Measurements from ENCODE around the gene KRI1.
"Not testable (repeated sequence)": the region's sequence is repeated elsewhere in the genome, so short reads cannot be mapped to it uniquely, and the experiment has no call there.

Gene KRI1

GRCh38 chr19:10575011-10575716, 9.4 kb upstream of the KRI1 start:
- no peak for DNase-seq (ENCODE audit: low read depth)

DNA sequence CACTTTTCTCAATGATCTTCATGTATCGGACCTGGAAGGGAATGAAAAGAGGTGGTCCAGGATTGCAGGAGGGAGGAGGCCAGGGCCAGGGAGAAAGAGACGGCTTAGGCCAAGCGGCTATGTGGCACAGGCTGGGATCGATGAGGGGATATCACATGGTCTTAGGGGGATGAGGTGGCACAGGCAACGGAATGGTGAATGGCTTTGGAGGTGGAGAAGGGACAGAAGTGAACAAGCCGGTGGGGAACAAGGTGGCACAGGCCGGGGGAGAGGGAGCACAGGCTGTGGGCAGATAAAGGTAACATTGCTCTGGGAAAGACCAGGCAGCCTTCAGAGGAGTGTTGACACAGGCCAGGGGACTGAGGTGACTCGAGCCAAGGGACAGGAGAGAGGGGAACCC, 8.7 kb upstream of the KRI1 start:
- DNase-seq (ENCODE audit: low read depth), result no peak

DNA sequence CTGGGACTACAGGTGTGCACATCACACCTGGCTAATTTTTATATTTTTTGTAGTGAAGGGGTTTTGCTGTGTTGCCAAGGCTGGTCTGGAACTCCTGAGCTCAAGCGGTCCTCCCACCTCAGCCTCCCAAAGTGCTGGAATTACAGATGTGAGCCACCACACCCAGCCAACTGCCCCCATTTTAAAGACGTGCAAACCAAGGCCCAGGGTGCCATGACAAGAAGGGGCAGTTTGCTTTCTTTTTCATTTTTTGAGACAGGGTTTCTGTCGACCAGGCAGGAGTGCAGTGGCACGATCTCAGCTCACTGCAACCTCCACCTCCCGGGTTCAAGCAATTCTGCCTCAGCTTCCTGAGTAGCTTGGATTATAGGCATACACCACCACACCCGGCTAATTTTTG, 8.0 kb upstream of the KRI1 start:
- DNase-seq (ENCODE audit: low read depth), result not testable (repeated sequence)

- DNase-seq (ENCODE audit: low read depth), result peak; percentile 99
Observed at GRCh38 chr19:10568826-10569651, 3.2 kb upstream of the KRI1 start, which contains the start of gene CDKN2D. TSS of gene CDKN2D (minus strand) at chr19:10568979. CDS start at chr19:10568653, 326 bp downstream.

- no peak for DNase-seq (ENCODE audit: low read depth)
Observed at GRCh38 chr19:10568062-10568825, 2.4 kb upstream of the KRI1 start.

DNA sequence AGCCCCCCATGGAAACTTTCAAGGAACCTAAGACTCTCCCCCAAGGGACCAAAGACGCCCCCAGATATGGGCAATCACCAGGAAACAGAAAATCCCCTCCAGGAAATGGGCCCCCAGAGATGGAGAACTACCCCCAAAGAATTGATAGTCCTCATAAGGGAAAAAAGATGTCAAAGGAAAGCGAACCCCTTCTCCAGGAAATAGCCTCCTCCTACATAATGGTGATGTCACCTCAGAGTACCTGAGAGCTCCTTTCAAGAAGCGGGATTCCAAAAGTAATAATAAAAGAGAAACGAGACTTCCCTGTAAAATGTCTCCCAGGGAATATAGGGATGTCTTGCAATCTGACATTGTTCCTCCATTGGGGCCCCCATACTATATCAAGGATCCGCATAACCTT, 1.8 kb upstream of the KRI1 start:
- no peak for DNase-seq (ENCODE audit: low read depth)

DNA sequence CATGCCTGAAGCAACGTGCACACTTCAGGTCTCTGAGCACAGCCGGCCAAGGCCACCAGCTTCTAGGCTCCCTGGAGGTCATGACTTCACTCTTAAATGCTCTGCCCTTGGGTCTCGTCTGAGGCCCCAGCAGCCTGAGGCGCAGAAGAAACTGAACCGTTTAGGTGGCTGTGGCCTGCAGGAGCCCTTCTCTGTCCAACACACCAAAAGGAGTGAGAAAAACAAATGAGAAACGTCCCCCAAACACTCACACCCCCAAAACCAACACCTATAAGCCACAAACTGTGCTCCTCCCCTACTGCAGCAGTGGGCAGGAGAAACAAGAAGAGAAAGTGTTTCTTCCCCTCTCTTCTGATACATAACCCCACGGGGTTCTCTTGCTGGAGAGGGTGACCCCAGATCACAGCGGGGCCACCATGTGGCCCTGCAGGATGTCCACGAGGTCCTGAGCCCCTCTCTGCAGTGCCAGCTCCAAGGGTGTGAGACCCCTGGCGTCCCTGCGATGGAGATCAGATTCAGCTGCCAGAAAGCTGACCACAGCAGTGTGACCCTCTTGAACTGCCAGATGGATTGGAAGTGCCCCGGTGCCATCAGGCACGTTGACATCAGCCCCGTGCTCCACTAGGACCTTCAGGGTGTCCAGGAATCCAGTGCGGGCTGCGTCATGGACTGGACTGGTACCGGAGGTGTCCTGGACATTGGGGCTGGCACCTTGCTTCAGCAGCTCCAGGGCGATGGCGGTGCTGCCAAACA, 1.0 kb upstream of the KRI1 start:
- no peak for DNase-seq (ENCODE audit: low read depth)

GRCh38 chr19:10566408-10566657, 523 bp upstream of the KRI1 start:
- no peak for DNase-seq (ENCODE audit: low read depth)

DNA sequence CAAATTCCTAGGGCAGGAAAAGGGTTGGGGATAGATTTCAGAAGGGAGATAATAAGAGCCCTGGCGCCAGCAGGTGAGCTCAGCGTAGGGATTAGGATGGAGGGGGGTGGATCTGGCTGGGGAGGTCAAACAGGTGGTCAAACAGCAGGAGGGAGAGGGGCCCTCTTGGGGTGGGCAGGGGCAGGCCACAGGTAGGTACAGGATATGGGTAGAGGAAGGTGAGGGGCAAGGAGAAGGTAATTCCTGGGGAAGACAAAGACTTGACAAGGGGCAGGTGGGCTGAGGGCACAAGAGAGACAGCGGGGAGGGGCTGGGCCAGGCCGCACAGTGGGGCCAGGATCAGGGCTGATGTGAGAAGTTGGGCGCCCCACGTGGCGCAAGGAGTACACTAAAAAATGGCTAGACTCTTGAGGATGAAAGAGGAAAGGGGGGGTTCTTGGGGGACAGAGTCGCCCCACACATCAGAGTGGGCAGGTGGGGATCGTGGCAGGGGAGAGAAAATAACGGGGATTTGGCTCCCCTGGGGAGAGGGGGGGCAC, 713 bp downstream of the KRI1 start:
- no peak for DNase-seq (ENCODE audit: low read depth)

- DNase-seq (ENCODE audit: low read depth), result no peak
Observed at GRCh38 chr19:10562609-10563008, 3.2 kb downstream of the KRI1 start.

DNA sequence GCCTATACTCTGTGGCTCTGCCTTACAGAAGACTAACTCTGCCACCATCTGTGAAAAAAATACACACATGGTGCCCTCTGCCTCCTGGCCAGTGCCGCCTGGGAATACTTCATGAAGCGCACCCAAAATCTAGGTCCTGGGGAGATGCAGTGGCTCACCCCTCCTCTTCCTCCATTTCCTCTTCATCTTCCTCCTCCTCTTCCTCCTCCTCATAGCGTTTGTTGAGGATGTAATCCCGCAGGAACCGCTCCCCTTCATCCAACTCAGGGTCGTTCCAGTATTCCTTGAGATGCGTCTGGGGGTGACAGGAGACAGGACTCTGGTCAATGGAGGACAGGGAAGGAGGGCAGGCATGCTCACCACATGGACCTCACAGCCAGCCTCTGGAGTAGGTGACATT, 5.7 kb downstream of the KRI1 start:
- DNase-seq (ENCODE audit: low read depth), result no peak

DNA sequence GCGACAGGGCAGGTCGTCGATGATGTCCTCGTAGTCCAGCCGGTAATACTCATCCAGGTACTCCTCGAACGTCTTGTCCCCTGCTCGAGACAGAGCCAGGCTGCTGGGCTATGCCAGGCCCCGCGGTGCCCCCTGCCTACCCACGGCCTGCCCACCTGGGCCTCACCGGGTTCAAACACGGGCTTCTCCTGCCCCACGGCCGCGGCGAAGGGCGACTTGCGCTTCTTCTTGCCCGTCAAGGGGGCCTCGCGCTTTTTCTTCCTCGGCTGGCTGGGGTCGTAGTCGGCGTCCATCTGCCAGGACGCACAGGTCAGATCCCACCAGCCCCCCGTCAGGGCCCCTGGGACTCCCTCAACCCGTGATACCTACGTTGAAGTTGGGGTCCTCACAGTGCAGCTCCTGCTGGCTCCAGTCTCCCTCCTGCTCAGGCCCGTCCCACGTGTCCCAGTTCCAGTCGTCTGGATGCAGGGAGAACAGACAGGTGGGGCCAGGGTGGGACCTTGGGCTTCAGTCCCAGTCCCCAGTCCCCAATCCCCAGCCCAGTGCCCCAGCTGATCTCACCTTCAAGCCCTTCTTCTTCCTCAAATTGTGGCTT, 8.1 kb downstream of the KRI1 start:
- no peak for DNase-seq (ENCODE audit: low read depth)

DNA sequence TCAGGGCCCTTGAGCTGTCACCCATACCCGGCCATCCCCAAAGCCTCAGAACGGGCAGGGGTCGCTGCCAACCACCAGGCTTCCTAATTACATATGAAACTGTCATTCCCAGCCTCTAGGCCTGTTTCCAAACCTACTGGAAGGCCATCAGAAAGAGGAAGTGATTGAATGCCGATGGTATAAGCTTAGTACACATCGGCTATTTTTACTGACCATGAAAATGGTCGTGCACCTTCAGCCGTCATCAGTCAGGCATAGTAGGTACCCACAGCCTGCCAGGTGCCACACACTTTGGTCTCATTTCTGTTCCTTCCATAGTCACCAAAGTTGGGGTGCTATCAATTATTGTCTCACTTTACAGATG, 10.2 kb downstream of the KRI1 start:
- DNase-seq (ENCODE audit: low read depth), result no peak

- DNase-seq (ENCODE audit: low read depth), result no peak
Observed at GRCh38 chr19:10554760-10555609, 10.8 kb downstream of the KRI1 start.

DNA sequence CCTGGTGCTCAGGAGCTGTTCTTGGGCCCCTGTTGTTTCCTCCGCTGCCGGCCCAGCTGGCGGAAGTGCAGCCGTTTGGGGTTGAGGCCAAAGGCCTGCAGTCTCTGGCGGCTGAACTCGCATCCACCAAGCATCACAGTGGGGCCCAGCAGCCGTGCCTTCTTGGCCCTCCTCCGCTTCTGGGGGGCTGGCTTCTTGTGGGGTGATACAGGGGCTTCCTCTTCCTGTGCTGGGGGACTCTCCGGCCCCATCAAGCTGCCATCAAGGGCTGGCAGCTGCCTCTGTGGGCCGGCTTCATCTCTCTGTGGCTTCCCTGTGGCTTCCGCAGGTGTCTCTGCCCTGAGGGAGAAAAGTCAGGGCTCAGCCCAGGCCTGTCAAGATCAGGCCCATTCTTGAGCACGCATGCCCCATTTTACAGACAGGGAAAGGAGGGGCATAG, 11.8 kb downstream of the KRI1 start:
- no peak for DNase-seq (ENCODE audit: low read depth)

DNA sequence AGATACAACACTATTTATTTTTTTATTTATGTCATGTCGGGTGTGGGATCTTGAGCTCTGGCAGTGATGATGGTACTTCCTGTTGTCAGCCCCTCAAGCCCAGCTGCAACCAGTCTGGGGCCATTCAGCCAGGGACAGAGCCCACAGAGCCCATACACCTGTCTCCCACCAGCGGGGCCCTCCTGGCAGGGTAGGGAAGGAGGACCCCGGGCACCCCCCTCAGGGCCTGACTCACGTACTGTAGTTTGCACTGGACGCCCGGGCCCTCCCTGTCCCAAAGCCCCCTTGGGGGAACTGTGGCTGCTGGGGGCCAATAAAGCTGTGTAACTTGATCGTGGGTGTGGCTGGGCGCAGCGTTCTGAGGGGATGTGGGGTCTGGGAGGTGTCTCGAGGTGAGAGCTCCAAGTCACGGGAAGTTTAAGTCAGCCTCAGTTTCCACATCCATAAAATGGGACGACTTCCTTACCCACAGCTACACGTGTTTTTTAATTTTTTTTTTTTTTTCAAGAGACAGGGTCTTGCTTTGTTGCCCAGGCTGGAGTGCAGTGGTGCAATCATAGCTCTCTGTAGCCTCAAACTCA, 12.6 kb downstream of the KRI1 start:
- DNase-seq (ENCODE audit: low read depth), result no peak

DNA sequence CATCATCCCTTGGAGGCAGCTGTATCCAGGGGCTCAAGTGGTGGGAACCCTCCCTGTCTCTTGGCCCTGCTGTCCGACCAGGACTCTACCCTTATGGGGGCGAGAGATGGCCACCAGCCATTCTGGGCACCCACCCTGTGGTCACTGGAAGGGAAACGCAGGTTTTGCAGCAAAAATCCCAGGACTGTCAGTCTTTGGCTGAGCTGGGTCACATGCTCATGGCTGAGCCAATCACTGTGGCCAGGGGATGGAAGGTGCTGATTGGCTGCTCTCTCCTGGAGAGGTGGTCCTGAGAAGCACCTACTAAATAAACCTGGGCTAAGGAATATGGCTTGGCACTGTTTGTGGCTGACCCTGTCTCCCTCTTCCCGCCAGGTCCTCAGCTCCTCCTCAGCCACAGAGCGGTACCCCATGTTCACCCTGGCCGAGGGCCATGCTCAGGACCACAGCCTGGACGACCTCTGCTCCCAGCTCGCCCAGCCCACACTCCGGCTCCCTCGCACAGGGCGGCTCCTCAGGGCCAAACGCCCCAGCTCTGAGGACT, 13.2 kb downstream of the KRI1 start:
- DNase-seq (ENCODE audit: low read depth), result no peak

GRCh38 chr19:10551698-10552301, 14.0 kb downstream of the KRI1 start:
- DNase-seq (ENCODE audit: low read depth), result no peak

DNA sequence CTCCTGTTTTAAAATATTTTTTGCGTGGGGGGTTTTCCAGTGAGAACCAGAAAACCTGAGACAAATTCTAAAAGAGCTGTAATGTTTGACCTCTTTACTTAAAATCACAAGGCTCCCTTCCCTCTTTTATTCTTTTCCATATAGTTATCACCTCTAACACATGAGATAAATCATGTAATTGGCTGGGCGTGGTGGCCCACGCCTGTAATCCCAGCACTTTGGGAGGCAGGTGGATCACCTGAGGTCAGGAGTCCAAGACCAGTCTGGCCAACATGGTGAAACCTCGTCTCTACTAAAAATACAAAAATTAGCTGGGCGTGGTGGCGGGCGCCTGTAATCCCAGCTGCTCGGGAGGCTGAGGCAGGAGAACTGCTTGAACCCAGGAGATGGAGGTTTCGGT, 14.8 kb downstream of the KRI1 start:
- DNase-seq (ENCODE audit: low read depth), result not testable (repeated sequence)

DNA sequence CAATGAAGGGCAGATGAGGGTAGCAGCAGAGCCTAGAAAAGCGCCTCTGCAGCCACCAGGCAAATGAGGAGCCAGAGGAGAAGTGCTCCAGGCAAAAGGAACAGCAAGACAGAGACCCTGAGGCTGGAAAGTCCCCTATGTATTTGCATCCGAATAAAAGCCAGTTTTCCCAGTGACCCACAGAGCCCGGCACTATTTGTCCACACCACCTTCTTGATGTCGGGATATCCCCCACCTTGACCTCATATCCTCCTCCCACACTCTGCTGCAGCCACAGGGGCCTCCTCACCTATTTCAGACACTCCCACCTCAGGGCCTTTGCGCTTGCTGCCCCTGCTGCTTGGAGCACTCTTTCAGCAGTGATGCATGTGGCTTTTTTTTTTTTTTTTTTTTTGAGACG, 15.5 kb downstream of the KRI1 start:
- DNase-seq (ENCODE audit: low read depth), result no peak

Measured in HS-5 (cell line).